Fibroblast of skin of back (primary cell): ENCODE results near the gene CAB39L.

Source experiments
- DNase-seq: peaks from one replicate; pipeline ENCODE4 v3.0.0-alpha.2; 2013

Gene CAB39L

DNA sequence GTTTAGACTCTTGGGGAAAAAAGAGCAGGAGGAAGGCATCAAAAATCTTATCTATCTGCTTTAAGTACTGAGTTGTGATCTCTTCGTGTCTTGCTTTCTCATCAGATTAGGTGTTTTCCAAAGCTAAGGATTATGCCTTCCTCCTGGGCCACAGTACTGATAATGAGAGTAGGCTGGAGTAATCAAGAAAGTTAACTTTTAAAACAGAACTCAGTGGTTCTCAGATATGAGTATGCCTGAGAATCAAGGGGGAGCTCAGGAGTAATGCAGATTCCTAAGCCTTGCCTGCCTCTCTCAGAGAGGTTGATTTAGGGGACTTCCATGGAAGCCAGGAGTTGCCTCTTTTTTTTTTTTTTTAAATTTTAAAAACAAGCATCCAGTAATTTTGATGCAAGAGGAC is 172.6 kb downstream of the CAB39L start:
- no peak for DNase-seq

DNA sequence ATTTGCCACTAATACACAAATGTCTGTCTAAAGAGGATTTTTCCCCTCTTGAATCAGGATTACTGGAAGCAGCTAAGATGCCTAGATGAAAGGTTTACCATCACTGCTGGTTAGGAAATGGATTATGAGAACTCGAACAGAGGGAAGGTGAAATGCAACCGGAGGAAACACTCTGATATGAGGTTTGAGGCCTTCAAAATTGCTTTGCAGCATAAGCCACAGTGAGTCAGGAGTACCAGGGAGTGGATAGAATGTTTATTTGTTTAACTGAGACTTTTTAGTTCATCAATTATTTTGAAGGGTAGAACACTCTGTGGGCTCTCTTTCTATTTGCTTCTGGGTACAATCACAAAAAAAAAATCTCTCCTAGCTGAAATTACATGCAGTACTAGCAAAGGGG is 178.0 kb downstream of the CAB39L start:
- peak; percentile 17 for DNase-seq

DNA sequence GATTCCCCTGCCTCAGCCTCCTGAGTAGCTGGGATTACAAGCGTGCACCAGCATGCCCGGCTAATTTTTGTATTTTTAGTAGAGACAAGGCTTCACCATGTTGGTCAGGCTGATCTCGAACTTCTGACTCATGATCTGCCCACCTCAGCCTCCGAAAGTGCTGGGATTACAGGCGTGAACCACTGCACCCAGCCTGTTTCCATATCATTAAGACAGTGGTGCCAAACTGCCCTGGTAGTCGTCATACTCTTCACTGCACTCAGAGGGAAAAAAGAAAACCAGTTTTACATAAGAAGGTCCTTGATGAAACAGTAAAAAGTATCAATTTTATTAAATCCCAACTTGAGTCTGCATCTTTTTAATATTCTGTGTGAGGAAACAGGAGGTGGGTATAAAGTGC is 181.2 kb downstream of the CAB39L start:
- DNase-seq: no peak

DNA sequence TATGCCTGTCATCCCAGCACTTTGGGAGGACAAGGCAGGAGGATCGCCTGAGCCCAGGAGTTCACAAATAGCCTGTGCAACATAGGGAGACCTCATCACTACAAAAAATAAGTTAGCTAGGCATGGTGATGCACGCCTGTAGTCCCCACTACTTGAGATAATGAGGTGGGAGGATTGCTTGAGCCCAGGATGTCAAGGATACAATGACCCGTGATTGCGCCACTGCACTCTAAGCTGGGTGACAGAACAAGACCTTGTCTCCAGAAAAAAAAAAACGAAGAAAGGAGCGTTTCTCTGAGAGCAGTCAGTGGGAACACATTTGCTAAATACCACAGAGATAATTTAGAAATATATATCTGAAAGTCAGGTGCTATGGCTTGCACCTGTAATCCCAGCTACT is 184.3 kb downstream of the CAB39L start:
- no peak for DNase-seq
